ENCODE data around the gene FOXQ1. TPM values are rescaled to one million over a fixed set of nuclear protein-coding genes. Genes with fewer than 3 reads are reported as not detected.

The FOXQ1 gene
- total RNA-seq, 2 experiments from 2014 or later = not detected

- H3K4me2 ChIP-seq (ENCODE audit: low read length) = no peak overlapping the region
- no peaks in the 10 kb centered on the region for H4K20me1 ChIP-seq (ENCODE audit: insufficient read depth, low read length)
- no peaks in the 10 kb centered on the region for H3K4me1 ChIP-seq (ENCODE audit: insufficient read depth, low read length, poor library complexity, severe bottlenecking)
- CTCF ChIA-PET (ENCODE audit: unreplicated experiment) = no interaction called here
- no peak overlapping the region for H3K27ac ChIP-seq (ENCODE audit: low read depth, low read length, poor library complexity, severe bottlenecking)
- no peak for DNase-seq (ENCODE audit: low spot score)
- H3K36me3 ChIP-seq (ENCODE audit: insufficient read depth, low read length) = no peaks in the 10 kb centered on the region
- H2AFZ ChIP-seq (ENCODE audit: low read length) = no peak overlapping the region
- TF ChIP-seq EZH2phosphoT487 (IDR thresholded peaks at IDR 0.05; ENCODE audit: borderline replicate concordance, low read depth, low read length) = no peak
- TF ChIP-seq CTCF (conservative IDR thresholded peaks at IDR 0.05; ENCODE audit: low read length) = no peak
- H3K9me2 ChIP-seq (ENCODE audit: insufficient read depth, low read length) = no peaks in the 10 kb centered on the region
- no peaks in the 10 kb centered on the region for H3K9me3 ChIP-seq (ENCODE audit: low read length)
- intact Hi-C loops (cut with micrococcal nuclease; ENCODE audit: unreplicated experiment) = no loop called here
- BruUV-seq (replicated peaks) = no TSS peak
- H3K4me3 ChIP-seq (ENCODE audit: low read depth, low read length, poor library complexity, severe bottlenecking) = no peak overlapping the region
- no peaks in the 10 kb centered on the region for H3K79me2 ChIP-seq (ENCODE audit: insufficient read depth, low read depth, low read length)
- POLR2A ChIA-PET = no interaction called here
Observed at GRCh38 chr6:1297746-1298145, 14.2 kb upstream of the FOXQ1 start.

GRCh38 chr6:1298768-1299167 lies 13.1 kb upstream of the FOXQ1 start:
- ChIA-PET POLR2A (no interaction called here), CTCF (ENCODE audit: unreplicated experiment) (no interaction called here)
- no peaks in the 10 kb centered on the region for H4K20me1 ChIP-seq (ENCODE audit: insufficient read depth, low read length)
- no TSS peak for BruUV-seq (replicated peaks)
- H2AFZ ChIP-seq (ENCODE audit: low read length) = no peak overlapping the region
- H3K9me3 ChIP-seq (ENCODE audit: low read length) = no peaks in the 10 kb centered on the region
- TF ChIP-seq EZH2phosphoT487 (IDR thresholded peaks at IDR 0.05; ENCODE audit: borderline replicate concordance, low read depth, low read length) (no peak), CTCF (conservative IDR thresholded peaks at IDR 0.05; ENCODE audit: low read length) (no peak)
- H3K4me1 ChIP-seq (ENCODE audit: insufficient read depth, low read length, poor library complexity, severe bottlenecking) = no peaks in the 10 kb centered on the region
- H3K79me2 ChIP-seq (ENCODE audit: insufficient read depth, low read depth, low read length) = no peaks in the 10 kb centered on the region
- H3K4me2 ChIP-seq (ENCODE audit: low read length) = no peak overlapping the region
- H3K9me2 ChIP-seq (ENCODE audit: insufficient read depth, low read length) = no peaks in the 10 kb centered on the region
- intact Hi-C loops (cut with micrococcal nuclease; ENCODE audit: unreplicated experiment) = no loop called here
- H3K36me3 ChIP-seq (ENCODE audit: insufficient read depth, low read length) = no peaks in the 10 kb centered on the region
- no peak overlapping the region for H3K4me3 ChIP-seq (ENCODE audit: low read depth, low read length, poor library complexity, severe bottlenecking)
- H3K27ac ChIP-seq (ENCODE audit: low read depth, low read length, poor library complexity, severe bottlenecking) = no peak overlapping the region
- DNase-seq (ENCODE audit: low spot score) = no peak

- no TSS peak for BruUV-seq (replicated peaks)
- H3K27ac ChIP-seq (ENCODE audit: low read depth, low read length, poor library complexity, severe bottlenecking) = no peak overlapping the region
- no peaks in the 10 kb centered on the region for H3K79me2 ChIP-seq (ENCODE audit: insufficient read depth, low read depth, low read length)
- H3K9me2 ChIP-seq (ENCODE audit: insufficient read depth, low read length) = no peaks in the 10 kb centered on the region
- no peak overlapping the region for H3K4me3 ChIP-seq (ENCODE audit: low read depth, low read length, poor library complexity, severe bottlenecking)
- H3K4me1 ChIP-seq (ENCODE audit: insufficient read depth, low read length, poor library complexity, severe bottlenecking) = no peaks in the 10 kb centered on the region
- H2AFZ ChIP-seq (ENCODE audit: low read length) = no peak overlapping the region
- H3K36me3 ChIP-seq (ENCODE audit: insufficient read depth, low read length) = no peaks in the 10 kb centered on the region
- H4K20me1 ChIP-seq (ENCODE audit: insufficient read depth, low read length) = no peaks in the 10 kb centered on the region
- POLR2A ChIA-PET = no interaction called here
- intact Hi-C loops (cut with micrococcal nuclease; ENCODE audit: unreplicated experiment) = no loop called here
- TF ChIP-seq EZH2phosphoT487 (IDR thresholded peaks at IDR 0.05; ENCODE audit: borderline replicate concordance, low read depth, low read length) (no peak), CTCF (conservative IDR thresholded peaks at IDR 0.05; ENCODE audit: low read length) (no peak)
- CTCF ChIA-PET (ENCODE audit: unreplicated experiment) = no interaction called here
- no peak overlapping the region for H3K4me2 ChIP-seq (ENCODE audit: low read length)
- H3K9me3 ChIP-seq (ENCODE audit: low read length) = no peaks in the 10 kb centered on the region
- DNase-seq (ENCODE audit: low spot score) = no peak
Observed at GRCh38 chr6:1306133-1306532, 5.8 kb upstream of the FOXQ1 start.
